Medulla oblongata (tissue), 1 donor: ENCODE measurements around the gene COL8A1.

Source experiments
- DNase-seq: peaks from one replicate; pipeline ENCODE4 v3.0.0-alpha.2; 2015; ENCODE audit errors: extremely low spot score

COL8A1 gene

GRCh38 chr3:99639579-99639978, 1.2 kb downstream of the COL8A1 start:
- no peak for DNase-seq

- DNase-seq = no peak
These were observed 1.9 kb downstream of the COL8A1 start for GRCh38 chr3:99640214-99640851.

GRCh38 chr3:99641480-99641879, 3.1 kb downstream of the COL8A1 start:
- no peak for DNase-seq

- no peak for DNase-seq
These were observed 3.6 kb downstream of the COL8A1 start for GRCh38 chr3:99641982-99642381.

GRCh38 chr3:99644017-99644416, 5.6 kb downstream of the COL8A1 start:
- no peak for DNase-seq

GRCh38 chr3:99644746-99645145, 6.4 kb downstream of the COL8A1 start:
- no peak for DNase-seq

- DNase-seq = peak; percentile 41
These were observed 7.1 kb downstream of the COL8A1 start for GRCh38 chr3:99645277-99646106.

- no peak for DNase-seq
These were observed 7.7 kb downstream of the COL8A1 start for GRCh38 chr3:99646107-99646435.

GRCh38 chr3:99647081-99647480, 8.7 kb downstream of the COL8A1 start:
- DNase-seq = no peak

- DNase-seq = no peak
These were observed 9.7 kb downstream of the COL8A1 start for GRCh38 chr3:99648101-99648500.

- DNase-seq = no peak
These were observed 10.1 kb downstream of the COL8A1 start for GRCh38 chr3:99648516-99648915.

GRCh38 chr3:99651531-99651930, 13.1 kb downstream of the COL8A1 start:
- DNase-seq = no peak

GRCh38 chr3:99656624-99657023, 18.2 kb downstream of the COL8A1 start:
- DNase-seq = no peak

- no peak for DNase-seq
These were observed 19.9 kb downstream of the COL8A1 start for GRCh38 chr3:99658274-99658673.

- DNase-seq = no peak
These were observed 20.6 kb downstream of the COL8A1 start for GRCh38 chr3:99659032-99659431.

GRCh38 chr3:99659951-99660350, 21.6 kb downstream of the COL8A1 start:
- no peak for DNase-seq

GRCh38 chr3:99662838-99663570, 24.6 kb downstream of the COL8A1 start:
- no peak for DNase-seq

- no peak for DNase-seq
These were observed 25.6 kb downstream of the COL8A1 start for GRCh38 chr3:99663977-99664376.

- DNase-seq = no peak
These were observed 26.6 kb downstream of the COL8A1 start for GRCh38 chr3:99665017-99665416.

GRCh38 chr3:99666201-99666600, 27.8 kb downstream of the COL8A1 start:
- no peak for DNase-seq

GRCh38 chr3:99668044-99668443, 29.6 kb downstream of the COL8A1 start:
- no peak for DNase-seq

- no peak for DNase-seq
These were observed 31.6 kb downstream of the COL8A1 start for GRCh38 chr3:99669879-99670555.
